GM12892 (cell line): ENCODE measurements around the gene TCTA.

Source experiments
- DNase-seq: peaks from one replicate; pipeline ENCODE4 v3.0.0; 2011; ENCODE audit not compliant: insufficient read length
- FAIRE-seq: peaks from 2 replicates; lab custom pipeline; 2011; peaks lifted over from hg19 to GRCh38; lab: Jason Lieb, UNC
- POLR2A ChIP-seq: IDR thresholded peaks from 2 replicates; pipeline ENCODE4 v1.6.1; 2011; ENCODE audit warnings: low read depth, low read length, control low read depth
- POLR2AphosphoS5 ChIP-seq: IDR thresholded peaks from 2 replicates; pipeline ENCODE4 v1.6.1; 2011; ENCODE audit warnings: low read depth, low read length, control low read depth
- TAF1 ChIP-seq: IDR thresholded peaks from 2 replicates; pipeline ENCODE4 v1.6.1; 2011; ENCODE audit warnings: low read depth, mild to moderate bottlenecking, control low read depth, low read length, borderline replicate concordance

Gene TCTA

DNA sequence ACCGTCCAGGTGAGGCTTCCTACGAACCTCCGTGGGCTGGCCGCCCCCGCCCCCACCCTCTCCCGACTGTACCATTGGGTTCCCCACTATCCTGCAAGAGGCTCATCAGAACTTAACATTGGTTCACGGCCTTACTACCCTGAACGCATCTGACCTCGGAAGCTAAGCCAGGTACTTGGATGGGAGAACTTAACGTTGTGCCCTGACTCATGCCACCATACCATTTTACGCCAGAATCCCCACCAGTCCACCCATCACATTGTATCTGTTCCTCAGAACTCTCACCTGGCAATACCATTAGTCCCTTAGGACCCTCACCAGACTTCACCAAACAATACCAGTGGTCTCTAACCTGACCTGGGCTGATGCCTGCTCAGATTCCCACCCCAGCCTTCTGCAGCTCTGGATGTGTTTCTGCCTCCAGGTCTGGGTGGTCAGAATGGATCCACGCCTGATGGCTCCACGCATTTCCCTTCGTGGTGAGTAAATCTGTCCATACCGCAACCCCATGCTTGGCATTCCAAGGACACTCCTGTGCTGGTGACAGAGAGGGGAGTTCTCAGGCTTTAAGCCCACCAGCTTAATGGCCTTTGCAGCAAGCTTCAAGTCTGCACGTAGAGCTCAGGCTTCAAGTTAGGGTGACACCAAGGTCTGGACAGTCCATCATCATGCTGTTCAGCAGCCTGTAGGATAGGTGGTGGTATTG, 562 bp downstream of the TCTA start:
- FAIRE-seq, result no peak
- no peak for DNase-seq
- TF ChIP-seq TAF1, result no peak
- no peak; the same call in 1 of the 2 replicates for TF ChIP-seq POLR2A
- no peak for TF ChIP-seq POLR2AphosphoS5

DNA sequence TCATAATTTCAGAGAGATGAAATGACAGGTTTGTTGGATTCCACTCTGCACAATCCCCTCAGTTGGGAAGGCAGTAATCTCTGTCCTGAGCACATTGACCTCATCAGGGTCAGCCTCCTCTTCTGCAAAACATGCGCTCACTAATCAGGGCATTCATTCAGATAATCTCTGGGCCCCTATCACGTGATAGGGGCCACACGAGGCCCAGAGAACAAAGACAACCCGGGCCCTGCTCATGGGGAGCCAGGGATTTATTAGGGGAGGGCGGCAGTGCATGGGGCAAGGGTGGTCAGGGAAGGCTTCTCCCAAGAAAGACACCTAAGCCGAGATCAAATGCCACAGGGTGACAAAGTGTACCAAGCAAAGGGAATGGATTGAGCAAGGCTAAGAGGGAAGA, 1.1 kb downstream of the TCTA start:
- TF ChIP-seq POLR2A (no peak; the same call in 1 of the 2 replicates), TAF1 (no peak), POLR2AphosphoS5 (no peak)
- no peak for DNase-seq
- FAIRE-seq, result no peak

DNA sequence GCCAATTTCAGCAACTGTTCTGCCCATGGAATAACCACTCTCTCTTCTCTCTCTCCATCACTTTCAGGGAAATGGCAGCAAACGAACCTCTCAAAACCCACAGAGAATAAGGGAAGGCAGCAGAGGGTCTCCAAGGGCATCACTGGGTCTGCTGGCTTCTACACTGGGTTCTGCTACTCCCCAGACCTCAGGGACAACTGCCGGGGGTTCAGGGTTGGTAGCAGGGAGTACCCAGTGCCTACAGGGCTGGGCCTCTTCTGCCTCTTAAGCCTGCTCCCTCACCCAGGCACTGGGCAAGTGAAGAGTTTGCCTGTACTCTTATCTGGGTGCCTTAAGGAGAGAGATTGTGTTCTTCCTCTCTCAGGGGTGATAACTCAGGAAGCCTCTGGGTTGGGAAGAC, 2.5 kb downstream of the TCTA start:
- FAIRE-seq (no peak), DNase-seq (no peak)
- TF ChIP-seq TAF1 (no peak), POLR2A (no peak), POLR2AphosphoS5 (no peak)

DNA sequence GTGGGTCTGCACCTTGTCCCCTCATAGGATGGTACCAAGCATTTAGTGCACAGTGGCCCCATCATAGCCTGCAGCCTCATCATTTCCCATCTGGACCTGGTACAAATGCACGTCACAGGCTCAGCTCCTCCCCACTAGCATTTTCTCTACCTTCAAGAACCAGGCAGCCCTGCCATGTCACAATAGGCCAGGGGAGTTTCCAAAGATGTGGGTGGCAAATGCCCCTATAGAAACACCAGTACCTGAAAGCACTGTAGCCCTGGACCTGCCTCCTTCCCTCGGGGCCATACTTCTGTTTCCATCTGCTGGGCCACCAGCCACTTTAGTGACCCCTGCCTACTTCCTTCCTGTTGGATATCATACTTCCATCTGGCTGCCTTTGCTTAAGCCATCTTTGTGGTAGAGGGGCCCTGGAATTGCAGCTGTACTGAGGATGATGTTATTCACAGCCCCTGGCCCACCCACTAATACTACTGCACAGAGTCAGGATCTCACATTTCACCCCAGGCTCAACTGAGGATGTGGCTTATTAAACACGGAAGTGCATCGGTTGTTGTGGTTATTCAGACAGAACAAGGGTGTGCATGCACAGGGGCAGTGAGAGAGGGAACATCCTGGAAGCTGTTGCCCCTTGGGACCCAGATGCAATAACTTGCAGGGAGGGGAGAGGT, 3.8 kb downstream of the TCTA start:
- TF ChIP-seq TAF1 (no peak), POLR2AphosphoS5 (0 out of 2 replicates have a peak, but pooled peaks have one; percentile 20), POLR2A (no peak; the same call in 1 of the 2 replicates)
- DNase-seq, result no peak
- peak; percentile 97 for FAIRE-seq

DNA sequence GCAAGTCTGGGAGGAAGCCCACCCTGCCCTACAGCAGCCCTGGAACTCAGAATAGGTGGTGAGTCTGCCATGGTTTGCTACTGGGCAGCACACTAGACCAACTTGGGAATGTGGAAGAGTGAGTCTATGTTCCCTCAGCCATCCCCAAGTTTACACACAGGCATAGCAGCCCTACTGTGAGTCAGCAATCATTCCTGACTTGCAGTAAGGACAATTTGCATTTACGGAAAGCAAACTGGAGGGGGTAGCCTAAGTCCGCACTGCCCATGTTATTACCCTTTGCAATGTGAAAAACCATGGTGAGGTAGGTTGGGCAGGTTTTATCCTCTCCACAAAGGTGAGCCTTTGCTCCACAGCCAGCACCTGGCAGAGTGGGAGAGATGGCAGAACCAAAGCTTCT, 4.6 kb downstream of the TCTA start:
- no peak for DNase-seq
- peak; percentile 17 for FAIRE-seq

DNA sequence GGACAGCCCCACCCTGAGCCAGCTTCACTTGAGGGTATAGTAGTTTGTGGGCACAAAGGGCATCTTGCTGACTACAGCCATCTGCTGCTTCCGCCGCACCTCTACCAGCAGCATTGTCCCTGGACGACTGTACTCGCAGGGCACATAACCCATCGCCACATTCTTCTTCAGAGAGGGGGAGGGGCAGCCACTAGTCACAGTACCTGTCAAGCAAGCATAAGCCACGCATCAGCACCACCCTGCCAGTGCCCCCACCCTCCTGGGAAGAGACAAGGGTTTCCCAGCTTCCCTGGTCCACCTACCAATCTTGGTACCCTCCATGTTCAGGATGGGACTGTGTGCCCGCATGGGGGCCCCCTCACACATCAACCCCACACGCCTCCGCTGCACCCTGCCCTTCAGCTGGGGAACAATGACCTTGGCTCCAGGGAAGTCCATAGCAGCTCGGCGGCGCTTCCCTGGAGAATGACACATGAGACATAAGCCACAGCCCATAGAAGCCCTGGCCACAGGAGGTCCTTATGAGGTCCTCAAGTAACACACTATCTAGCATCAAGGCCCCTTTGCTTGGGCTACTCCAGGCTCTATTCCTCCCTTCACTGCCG, 5.4 kb downstream of the TCTA start:
- FAIRE-seq (no peak), DNase-seq (no peak)
- TF ChIP-seq TAF1 (no peak), POLR2A (no peak), POLR2AphosphoS5 (no peak)

More for the DNA sequence above, 4.6 kb downstream of the TCTA start:
- TF ChIP-seq TAF1 (no peak), POLR2AphosphoS5 (no peak), POLR2A (no peak)

DNA sequence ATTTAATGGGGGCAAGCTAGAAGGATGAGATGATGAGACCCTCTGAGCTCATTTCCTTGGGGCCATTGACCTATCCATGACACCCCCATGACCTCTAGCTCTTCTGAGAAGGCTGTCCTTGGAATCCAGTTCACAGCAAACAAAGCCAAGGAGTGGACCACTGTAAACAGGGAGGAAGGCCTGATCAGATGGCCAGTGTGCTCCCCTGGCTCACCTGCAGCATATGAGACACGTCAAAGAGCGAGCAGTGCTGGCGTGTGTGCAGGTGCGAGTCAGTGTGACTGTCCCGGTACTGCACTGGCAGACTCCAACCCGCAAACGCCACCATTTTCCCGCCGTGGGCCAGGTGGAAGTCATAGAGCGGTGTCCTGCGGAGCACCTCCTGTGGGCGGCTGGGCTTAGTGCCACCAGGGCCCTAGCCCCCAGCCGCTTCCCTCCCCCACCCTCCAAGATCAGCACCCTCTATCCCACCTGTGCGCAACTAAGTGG, 9.7 kb downstream of the TCTA start:
- DNase-seq (no peak), FAIRE-seq (peak; percentile 78)
- TF ChIP-seq POLR2A (no peak), POLR2AphosphoS5 (no peak), TAF1 (0 out of 2 replicates have a peak, but pooled peaks have one; percentile 13)

DNA sequence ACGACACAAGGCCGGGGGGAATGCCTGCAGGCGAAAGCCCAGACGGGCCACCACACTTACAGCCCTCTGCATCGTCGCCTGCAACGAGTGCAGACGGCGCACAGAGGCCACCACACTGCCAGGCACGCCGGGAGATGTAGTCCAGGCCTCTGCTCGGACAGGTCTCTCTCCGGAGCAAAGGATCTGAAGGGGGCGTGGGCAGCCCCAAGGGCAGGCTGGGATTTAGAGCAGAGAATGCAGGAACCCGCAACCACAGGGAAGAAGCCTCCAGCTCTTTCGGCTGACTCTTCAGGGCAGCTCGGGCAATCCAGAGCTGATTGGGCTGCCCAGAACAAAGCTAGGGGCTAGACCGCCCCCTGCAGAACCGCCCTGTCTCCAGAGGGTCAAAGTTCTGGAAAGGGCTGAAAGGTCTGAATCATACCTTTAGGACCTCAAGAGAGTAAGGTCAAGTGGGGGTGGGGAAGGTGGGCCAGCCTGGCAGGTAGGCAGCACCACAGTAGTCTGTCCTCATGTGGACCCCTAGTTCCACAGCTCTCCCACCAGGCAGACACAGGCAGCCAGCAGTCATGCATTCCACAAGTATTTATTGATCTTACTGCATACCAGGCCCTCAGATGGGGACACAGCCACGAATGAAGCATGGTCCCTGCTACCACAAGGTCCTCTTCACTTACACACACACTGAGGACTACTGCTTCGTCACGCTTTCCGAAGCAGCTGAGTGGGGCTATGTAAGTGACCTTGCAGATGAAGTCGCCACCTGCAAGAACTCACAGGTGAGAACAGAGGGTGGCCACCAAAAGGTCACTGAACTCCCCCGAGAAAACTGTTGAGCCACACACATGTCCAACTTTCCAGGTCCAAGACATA, 10.4 kb downstream of the TCTA start, which contains the start of gene AMT:
AMT (minus strand) TSS at position 95 of the 870 bp plus-strand sequence; CDS start at position 72, 23 bp downstream.
- no peak for FAIRE-seq
- DNase-seq, result no peak
- TF ChIP-seq POLR2A (no peak), POLR2AphosphoS5 (no peak), TAF1 (no peak)

DNA sequence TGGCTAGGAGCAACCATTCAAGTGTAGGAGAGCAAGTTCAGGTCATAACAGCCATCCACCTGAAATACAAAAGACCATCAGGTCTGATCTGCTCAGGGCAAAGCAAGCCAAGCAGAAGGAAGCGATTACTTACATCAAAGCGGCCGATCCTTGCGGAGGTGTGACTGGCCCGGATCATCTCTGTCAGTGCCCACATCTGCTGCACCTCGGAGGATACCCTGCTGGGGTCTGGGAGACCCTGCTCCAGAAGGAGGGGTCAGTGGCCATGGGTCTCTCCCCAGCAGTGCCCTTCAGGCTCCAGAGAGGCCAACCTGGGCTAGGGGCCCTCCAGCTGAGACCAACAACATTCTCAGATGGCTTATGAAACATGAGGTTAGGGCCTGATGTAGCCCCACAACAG, 12.6 kb downstream of the TCTA start:
- DNase-seq (no peak), FAIRE-seq (no peak)
- TF ChIP-seq POLR2A, result no peak

DNA sequence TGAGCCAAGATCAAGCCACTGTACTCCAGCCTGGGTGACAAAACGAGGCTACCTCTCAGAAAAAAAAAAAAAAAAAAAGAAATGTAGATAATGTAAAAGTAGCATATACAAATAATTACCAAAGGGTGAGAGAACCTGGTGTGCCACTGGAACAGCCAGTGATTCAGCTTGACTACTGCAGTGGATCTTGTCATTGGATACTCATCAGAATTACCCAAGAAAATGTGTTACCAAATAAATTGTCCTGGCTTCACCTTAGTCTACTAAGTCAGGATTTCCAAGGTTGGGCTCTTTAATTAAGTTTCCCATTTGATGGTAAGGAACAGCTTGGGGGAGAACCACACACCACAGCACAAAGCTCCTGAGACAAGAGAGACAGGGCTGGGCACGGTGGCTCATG, 15.4 kb downstream of the TCTA start:
- no peak for FAIRE-seq
- no peak for DNase-seq
- TF ChIP-seq TAF1 (no peak), POLR2A (no peak), POLR2AphosphoS5 (no peak)

DNA sequence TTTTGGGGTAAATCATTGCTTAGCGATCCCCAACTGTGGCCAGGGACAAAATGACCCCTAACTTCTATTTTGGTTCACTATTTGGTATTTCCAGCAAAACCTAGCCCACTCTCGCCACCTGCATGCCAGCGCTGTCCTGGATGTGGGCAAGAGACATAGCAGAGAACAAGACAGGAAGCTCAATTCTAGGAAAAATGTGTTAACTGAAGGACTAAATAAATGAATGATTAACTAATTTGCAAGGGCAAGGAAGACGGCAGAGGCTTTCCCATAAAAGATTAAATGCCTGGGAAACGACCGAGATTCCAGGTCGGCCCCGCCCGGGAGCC, 16.5 kb downstream of the TCTA start:
- TF ChIP-seq POLR2A (no peak), TAF1 (no peak), POLR2AphosphoS5 (no peak)
- DNase-seq (no peak), FAIRE-seq (no peak)
